ENCODE results near the gene PRM1. TPM values are rescaled to one million over a fixed set of nuclear protein-coding genes. Genes with fewer than 3 reads are reported as not detected.

PRM1 gene
- total and polyA plus RNA-seq, 2 of the 13 experiments (the other 11 are each of a cell fraction or from before 2014, with no cell fraction given) = not detected

DNA sequence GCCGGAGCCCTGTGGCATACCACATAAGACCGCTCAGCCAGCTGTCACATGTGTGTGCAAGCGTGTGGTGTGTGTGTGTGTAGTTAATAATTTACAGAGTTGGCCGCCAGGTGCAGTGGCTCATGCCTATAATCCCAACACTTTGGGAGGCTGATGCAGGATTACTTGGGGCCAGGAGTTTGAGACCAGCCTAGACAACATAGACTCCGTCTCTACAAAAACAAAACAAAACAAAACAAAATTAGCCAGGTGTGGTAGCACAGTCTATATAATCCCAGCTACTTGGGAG is 45.5 kb downstream of the PRM1 start (continued):
- TF ChIP-seq ELF4 (CRISPR knock-in tag; IDR thresholded peaks at IDR 0.05; ENCODE audit: borderline replicate concordance) (no peak), SSRP1 (CRISPR knock-in tag; IDR thresholded peaks at IDR 0.05) (no peak), ZNF292 (CRISPR knock-in tag; IDR thresholded peaks at IDR 0.05; ENCODE audit: borderline replicate concordance, low read depth) (no peak), KLF9 (CRISPR knock-in tag; IDR thresholded peaks at IDR 0.05; ENCODE audit: low read depth) (no peak), ELF3 (CRISPR knock-in tag; IDR thresholded peaks at IDR 0.05) (peak; percentile 49; the same call in 1 of the 2 replicates), BORCS8-MEF2B (CRISPR knock-in tag; IDR thresholded peaks at IDR 0.05) (no peak), ZNF629 (CRISPR knock-in tag; conservative IDR thresholded peaks at IDR 0.05) (no peak), RFX5 (IDR thresholded peaks at IDR 0.05; ENCODE audit: low read depth, low read length) (no peak), HOXA3 (CRISPR knock-in tag; IDR thresholded peaks at IDR 0.05) (no peak), ZNF431 (CRISPR knock-in tag; IDR thresholded peaks at IDR 0.05; ENCODE audit: borderline replicate concordance, low read depth) (no peak), HHEX (CRISPR knock-in tag; IDR thresholded peaks at IDR 0.05) (no peak), FOXC1 (CRISPR knock-in tag; IDR thresholded peaks at IDR 0.05; ENCODE audit: borderline replicate concordance) (no peak)
- TF ChIP-seq, protein P1, sequence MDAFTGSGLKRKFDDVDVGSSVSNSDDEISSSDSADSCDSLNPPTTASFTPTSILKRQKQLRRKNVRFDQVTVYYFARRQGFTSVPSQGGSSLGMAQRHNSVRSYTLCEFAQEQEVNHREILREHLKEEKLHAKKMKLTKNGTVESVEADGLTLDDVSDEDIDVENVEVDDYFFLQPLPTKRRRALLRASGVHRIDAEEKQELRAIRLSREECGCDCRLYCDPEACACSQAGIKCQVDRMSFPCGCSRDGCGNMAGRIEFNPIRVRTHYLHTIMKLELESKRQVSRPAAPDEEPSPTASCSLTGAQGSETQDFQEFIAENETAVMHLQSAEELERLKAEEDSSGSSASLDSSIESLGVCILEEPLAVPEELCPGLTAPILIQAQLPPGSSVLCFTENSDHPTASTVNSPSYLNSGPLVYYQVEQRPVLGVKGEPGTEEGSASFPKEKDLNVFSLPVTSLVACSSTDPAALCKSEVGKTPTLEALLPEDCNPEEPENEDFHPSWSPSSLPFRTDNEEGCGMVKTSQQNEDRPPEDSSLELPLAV (CRISPR knock-in tag; conservative IDR thresholded peaks at IDR 0.05; ENCODE audit: low read depth) = no peak
- TF ChIP-seq, protein P2, sequence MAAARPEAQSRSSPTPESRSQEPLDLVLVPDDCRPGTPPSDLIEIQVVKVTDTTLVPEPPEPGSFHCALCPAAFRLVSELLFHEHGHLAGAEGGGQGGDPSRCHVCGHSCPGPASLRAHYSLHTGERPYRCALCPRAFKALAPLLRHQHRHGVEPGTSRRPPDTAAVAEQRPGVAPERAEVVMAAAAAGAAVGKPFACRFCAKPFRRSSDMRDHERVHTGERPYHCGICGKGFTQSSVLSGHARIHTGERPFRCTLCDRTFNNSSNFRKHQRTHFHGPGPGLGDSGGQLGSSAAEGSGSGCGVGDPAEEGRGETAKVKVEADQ (CRISPR knock-in tag; IDR thresholded peaks at IDR 0.05; ENCODE audit: borderline replicate concordance) = no peak
- TF ChIP-seq, protein P3, sequence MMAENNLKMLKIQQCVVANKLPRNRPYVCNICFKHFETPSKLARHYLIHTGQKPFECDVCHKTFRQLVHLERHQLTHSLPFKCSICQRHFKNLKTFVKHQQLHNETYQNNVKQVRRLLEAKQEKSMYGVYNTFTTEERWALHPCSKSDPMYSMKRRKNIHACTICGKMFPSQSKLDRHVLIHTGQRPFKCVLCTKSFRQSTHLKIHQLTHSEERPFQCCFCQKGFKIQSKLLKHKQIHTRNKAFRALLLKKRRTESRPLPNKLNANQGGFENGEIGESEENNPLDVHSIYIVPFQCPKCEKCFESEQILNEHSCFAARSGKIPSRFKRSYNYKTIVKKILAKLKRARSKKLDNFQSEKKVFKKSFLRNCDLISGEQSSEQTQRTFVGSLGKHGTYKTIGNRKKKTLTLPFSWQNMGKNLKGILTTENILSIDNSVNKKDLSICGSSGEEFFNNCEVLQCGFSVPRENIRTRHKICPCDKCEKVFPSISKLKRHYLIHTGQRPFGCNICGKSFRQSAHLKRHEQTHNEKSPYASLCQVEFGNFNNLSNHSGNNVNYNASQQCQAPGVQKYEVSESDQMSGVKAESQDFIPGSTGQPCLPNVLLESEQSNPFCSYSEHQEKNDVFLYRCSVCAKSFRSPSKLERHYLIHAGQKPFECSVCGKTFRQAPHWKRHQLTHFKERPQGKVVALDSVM (CRISPR knock-in tag; IDR thresholded peaks at IDR 0.05) = peak; percentile 52
- TF ChIP-seq, protein P4, sequence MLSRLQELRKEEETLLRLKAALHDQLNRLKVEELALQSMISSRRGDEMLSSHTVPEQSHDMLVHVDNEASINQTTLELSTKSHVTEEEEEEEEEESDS (CRISPR knock-in tag; IDR thresholded peaks at IDR 0.05; ENCODE audit: borderline replicate concordance) = no peak
- TF ChIP-seq, protein P5, sequence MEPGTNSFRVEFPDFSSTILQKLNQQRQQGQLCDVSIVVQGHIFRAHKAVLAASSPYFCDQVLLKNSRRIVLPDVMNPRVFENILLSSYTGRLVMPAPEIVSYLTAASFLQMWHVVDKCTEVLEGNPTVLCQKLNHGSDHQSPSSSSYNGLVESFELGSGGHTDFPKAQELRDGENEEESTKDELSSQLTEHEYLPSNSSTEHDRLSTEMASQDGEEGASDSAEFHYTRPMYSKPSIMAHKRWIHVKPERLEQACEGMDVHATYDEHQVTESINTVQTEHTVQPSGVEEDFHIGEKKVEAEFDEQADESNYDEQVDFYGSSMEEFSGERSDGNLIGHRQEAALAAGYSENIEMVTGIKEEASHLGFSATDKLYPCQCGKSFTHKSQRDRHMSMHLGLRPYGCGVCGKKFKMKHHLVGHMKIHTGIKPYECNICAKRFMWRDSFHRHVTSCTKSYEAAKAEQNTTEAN (CRISPR knock-in tag; conservative IDR thresholded peaks at IDR 0.05) = peak; percentile 90
- TF ChIP-seq, protein P6, sequence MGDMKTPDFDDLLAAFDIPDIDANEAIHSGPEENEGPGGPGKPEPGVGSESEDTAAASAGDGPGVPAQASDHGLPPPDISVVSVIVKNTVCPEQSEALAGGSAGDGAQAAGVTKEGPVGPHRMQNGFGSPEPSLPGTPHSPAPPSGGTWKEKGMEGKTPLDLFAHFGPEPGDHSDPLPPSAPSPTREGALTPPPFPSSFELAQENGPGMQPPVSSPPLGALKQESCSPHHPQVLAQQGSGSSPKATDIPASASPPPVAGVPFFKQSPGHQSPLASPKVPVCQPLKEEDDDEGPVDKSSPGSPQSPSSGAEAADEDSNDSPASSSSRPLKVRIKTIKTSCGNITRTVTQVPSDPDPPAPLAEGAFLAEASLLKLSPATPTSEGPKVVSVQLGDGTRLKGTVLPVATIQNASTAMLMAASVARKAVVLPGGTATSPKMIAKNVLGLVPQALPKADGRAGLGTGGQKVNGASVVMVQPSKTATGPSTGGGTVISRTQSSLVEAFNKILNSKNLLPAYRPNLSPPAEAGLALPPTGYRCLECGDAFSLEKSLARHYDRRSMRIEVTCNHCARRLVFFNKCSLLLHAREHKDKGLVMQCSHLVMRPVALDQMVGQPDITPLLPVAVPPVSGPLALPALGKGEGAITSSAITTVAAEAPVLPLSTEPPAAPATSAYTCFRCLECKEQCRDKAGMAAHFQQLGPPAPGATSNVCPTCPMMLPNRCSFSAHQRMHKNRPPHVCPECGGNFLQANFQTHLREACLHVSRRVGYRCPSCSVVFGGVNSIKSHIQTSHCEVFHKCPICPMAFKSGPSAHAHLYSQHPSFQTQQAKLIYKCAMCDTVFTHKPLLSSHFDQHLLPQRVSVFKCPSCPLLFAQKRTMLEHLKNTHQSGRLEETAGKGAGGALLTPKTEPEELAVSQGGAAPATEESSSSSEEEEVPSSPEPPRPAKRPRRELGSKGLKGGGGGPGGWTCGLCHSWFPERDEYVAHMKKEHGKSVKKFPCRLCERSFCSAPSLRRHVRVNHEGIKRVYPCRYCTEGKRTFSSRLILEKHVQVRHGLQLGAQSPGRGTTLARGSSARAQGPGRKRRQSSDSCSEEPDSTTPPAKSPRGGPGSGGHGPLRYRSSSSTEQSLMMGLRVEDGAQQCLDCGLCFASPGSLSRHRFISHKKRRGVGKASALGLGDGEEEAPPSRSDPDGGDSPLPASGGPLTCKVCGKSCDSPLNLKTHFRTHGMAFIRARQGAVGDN (CRISPR knock-in tag; IDR thresholded peaks at IDR 0.05) = no peak
- TF ChIP-seq, protein P7, sequence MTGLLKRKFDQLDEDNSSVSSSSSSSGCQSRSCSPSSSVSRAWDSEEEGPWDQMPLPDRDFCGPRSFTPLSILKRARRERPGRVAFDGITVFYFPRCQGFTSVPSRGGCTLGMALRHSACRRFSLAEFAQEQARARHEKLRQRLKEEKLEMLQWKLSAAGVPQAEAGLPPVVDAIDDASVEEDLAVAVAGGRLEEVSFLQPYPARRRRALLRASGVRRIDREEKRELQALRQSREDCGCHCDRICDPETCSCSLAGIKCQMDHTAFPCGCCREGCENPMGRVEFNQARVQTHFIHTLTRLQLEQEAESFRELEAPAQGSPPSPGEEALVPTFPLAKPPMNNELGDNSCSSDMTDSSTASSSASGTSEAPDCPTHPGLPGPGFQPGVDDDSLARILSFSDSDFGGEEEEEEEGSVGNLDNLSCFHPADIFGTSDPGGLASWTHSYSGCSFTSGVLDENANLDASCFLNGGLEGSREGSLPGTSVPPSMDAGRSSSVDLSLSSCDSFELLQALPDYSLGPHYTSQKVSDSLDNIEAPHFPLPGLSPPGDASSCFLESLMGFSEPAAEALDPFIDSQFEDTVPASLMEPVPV (CRISPR knock-in tag; IDR thresholded peaks at IDR 0.05) = no peak
